ENCODE results near the gene PRMT7. TPM values are rescaled to one million over a fixed set of nuclear protein-coding genes. Genes with fewer than 3 reads are reported as not detected.

The PRMT7 gene
- total RNA-seq, 1 experiment from 2014 or later: 33.1 TPM

DNA sequence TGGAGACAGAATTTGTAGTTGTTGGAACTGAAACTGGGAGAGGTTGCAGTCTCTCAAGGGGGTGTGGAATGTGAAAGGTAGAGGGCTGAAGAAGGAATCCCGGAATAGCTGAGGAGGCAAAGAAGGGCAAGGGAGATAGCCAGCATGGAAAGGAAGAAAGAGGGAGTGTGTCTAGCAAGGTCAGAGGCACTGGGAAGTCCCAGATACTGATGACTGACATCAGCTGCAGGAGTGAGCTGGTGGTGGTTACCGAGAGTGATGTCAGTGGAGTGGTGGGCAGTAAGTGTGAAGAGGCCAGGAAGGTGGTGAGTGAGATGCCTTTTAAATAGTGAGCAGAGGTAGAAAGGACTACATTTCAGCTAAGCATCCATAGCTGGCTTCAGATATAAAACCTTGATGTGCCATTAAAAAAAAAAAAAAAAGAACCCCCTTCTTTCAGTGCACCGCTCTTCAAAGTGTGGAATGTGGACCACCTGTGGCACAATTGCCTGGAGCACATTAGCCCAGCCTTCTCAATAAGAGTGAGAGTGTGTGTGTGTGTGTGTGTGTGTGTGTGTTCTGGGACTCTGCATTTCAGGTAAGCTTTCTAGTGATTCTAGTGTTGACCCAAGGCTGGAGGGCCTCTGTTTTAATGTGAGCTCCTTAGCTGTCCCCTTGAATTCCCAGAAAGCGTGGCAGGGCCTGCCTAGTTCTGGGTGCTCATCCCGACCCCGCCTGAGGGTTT lies 8.5 kb downstream of the PRMT7 start:
- in situ Hi-C loops (cut with HindIII; ENCODE audit: low pct_unique_long_range_greater_than_20kb, low sequenced_read_pairs): no loop called here
- TF ChIP-seq, protein P1, sequence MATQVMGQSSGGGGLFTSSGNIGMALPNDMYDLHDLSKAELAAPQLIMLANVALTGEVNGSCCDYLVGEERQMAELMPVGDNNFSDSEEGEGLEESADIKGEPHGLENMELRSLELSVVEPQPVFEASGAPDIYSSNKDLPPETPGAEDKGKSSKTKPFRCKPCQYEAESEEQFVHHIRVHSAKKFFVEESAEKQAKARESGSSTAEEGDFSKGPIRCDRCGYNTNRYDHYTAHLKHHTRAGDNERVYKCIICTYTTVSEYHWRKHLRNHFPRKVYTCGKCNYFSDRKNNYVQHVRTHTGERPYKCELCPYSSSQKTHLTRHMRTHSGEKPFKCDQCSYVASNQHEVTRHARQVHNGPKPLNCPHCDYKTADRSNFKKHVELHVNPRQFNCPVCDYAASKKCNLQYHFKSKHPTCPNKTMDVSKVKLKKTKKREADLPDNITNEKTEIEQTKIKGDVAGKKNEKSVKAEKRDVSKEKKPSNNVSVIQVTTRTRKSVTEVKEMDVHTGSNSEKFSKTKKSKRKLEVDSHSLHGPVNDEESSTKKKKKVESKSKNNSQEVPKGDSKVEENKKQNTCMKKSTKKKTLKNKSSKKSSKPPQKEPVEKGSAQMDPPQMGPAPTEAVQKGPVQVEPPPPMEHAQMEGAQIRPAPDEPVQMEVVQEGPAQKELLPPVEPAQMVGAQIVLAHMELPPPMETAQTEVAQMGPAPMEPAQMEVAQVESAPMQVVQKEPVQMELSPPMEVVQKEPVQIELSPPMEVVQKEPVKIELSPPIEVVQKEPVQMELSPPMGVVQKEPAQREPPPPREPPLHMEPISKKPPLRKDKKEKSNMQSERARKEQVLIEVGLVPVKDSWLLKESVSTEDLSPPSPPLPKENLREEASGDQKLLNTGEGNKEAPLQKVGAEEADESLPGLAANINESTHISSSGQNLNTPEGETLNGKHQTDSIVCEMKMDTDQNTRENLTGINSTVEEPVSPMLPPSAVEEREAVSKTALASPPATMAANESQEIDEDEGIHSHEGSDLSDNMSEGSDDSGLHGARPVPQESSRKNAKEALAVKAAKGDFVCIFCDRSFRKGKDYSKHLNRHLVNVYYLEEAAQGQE (IDR thresholded peaks at IDR 0.05; ENCODE audit: insufficient read depth in 1 of 2, low read depth in 2 of 2, low read length in 1 of 2): no peak
- TF ChIP-seq TCF7L2 (IDR thresholded peaks at IDR 0.05; ENCODE audit: low read depth, low read length): no peak
- no peak for TF ChIP-seq SIN3A (IDR thresholded peaks at IDR 0.05; ENCODE audit: borderline replicate concordance, insufficient read depth, low read depth, low read length)
- no peak for TF ChIP-seq POLR2AphosphoS5 (IDR thresholded peaks at IDR 0.05; ENCODE audit: low read depth, low read length)
- TF ChIP-seq CTCF (IDR thresholded peaks at IDR 0.05): no peak
- Histone ChIP-seq H3K9me3 (ENCODE audit: control insufficient read depth, insufficient read depth, low read depth, low read length) (no peaks in the 10 kb centered on the region), H3K4me3 (ENCODE audit: low read depth in 2 of 2, low read length in 2 of 2) (no peak overlapping the region), H3K36me3 (ENCODE audit: control insufficient read depth, insufficient read depth, low read length) (peaks cover 5% of the 10 kb centered on the region), H3K27me3 (ENCODE audit: control insufficient read depth, insufficient read depth, low read length) (no peaks in the 10 kb centered on the region), H3K27ac (ENCODE audit: low read length) (no peak overlapping the region), H3K4me1 (ENCODE audit: control insufficient read depth, insufficient read depth, low read length) (no peaks in the 10 kb centered on the region)
- ATAC-seq: no peak
- no peak for DNase-seq (ENCODE audit: low read depth, low spot score)
- CTCF ChIA-PET: interaction anchor here (0.7 kb wide), 1 partner anchor 85 kb away, joined by 4 read pairs; no protein-coding TSS in a partner anchor
- BruUV-seq (replicated peaks): no TSS peak
- intact Hi-C loops (cut with micrococcal nuclease; ENCODE audit: unreplicated experiment): no loop called here
- POLR2A ChIA-PET: no interaction called here

DNA sequence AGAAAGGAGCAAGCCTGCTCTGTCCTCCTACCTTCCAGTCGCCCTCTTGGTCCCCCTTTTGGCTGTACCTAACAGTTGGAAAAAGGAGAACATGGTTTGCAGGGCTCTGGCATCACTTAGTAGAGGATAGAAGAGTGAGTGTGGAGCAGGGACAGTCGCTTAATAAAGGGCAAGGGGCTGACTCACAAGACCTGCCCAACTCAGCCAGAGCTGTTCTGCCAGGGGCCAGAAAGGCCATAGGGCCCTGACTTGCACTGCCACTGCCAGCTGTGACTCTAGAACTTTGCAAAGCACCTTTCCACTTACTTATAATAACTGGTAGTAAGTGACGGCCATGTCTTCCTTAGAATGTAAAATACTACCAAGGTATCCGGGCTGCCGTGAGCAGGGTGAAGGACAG lies 13.5 kb downstream of the PRMT7 start:
- in situ Hi-C loops (cut with HindIII; ENCODE audit: low pct_unique_long_range_greater_than_20kb, low sequenced_read_pairs): no loop called here
- no peak for DNase-seq (ENCODE audit: low read depth, low spot score)
- Histone ChIP-seq H3K36me3 (ENCODE audit: control insufficient read depth, insufficient read depth, low read length) (peaks cover 5% of the 10 kb centered on the region; the same call in 1 of the 2 replicates), H3K9me3 (ENCODE audit: control insufficient read depth, insufficient read depth, low read depth, low read length) (no peaks in the 10 kb centered on the region), H3K27me3 (ENCODE audit: control insufficient read depth, insufficient read depth, low read length) (no peaks in the 10 kb centered on the region), H3K27ac (ENCODE audit: low read length) (no peak overlapping the region), H3K4me1 (ENCODE audit: control insufficient read depth, insufficient read depth, low read length) (peaks cover 13% of the 10 kb centered on the region), H3K4me3 (ENCODE audit: low read depth in 2 of 2, low read length in 2 of 2) (no peak overlapping the region)
- BruUV-seq (replicated peaks): no TSS peak
- ChIA-PET POLR2A (no interaction called here), CTCF (interaction anchor here (1.1 kb wide), 1 partner anchor 61 kb away, joined by 3 read pairs; no protein-coding TSS in a partner anchor)
- TF ChIP-seq SIN3A (IDR thresholded peaks at IDR 0.05; ENCODE audit: borderline replicate concordance, insufficient read depth, low read depth, low read length): no peak
- no peak for TF ChIP-seq POLR2AphosphoS5 (IDR thresholded peaks at IDR 0.05; ENCODE audit: low read depth, low read length)
- TF ChIP-seq, protein P1 (IDR thresholded peaks at IDR 0.05; ENCODE audit: insufficient read depth in 1 of 2, low read depth in 2 of 2, low read length in 1 of 2): no peak
- no peak for TF ChIP-seq TCF7L2 (IDR thresholded peaks at IDR 0.05; ENCODE audit: low read depth, low read length)
- TF ChIP-seq CTCF (IDR thresholded peaks at IDR 0.05): no peak
- ATAC-seq: no peak
- intact Hi-C loops (cut with micrococcal nuclease; ENCODE audit: unreplicated experiment): no loop called here

Measured in Panc1 (cell line).